Suprapubic skin (tissue), 4 donors: ENCODE results near the gene GARNL3. TPM values are rescaled to one million over a fixed set of nuclear protein-coding genes. Genes with fewer than 3 reads are reported as not detected.

Experiments used
- DNase-seq, 2 donors: peaks; one replicate each; pipeline ENCODE4 v3.0.0-alpha.2; 2019; ENCODE audit warnings: low spot score in 2 of 2
- H3K27ac ChIP-seq: fragments of 200-600 bp; sonication (generic); one replicate; pipeline ENCODE4 v1.5.1; 2019
- H3K27me3 ChIP-seq: fragments of 200-600 bp; sonication (generic); one replicate; pipeline ENCODE4 v1.5.1; 2019
- H3K36me3 ChIP-seq: fragments of 200-600 bp; sonication (generic); one replicate; pipeline ENCODE4 v1.5.1; 2019
- H3K4me1 ChIP-seq: fragments of 200-600 bp; sonication (generic); one replicate; pipeline ENCODE4 v1.5.1; 2019
- H3K4me3 ChIP-seq: fragments of 200-600 bp; sonication (generic); one replicate; pipeline ENCODE4 v1.5.1; 2019; ENCODE audit warnings: mild to moderate bottlenecking
- H3K9me3 ChIP-seq: fragments of 200-600 bp; sonication (generic); one replicate; pipeline ENCODE4 v1.5.1; 2019
- CTCF ChIP-seq, 2 donors: fragments of 200-600 bp in 1 of 2; fragments of 450-650 bp in 1 of 2; sonication (generic) in 1 of 2; IDR thresholded peaks; one replicate each; pipeline ENCODE4 v1.5.1; 2016 to 2019; ENCODE audit warnings: antibody characterized with exemption in 2 of 2, mild to moderate bottlenecking in 1 of 2, moderate library complexity in 1 of 2
- EP300 ChIP-seq: sonication (generic); formaldehyde crosslinking; IDR thresholded peaks from one replicate; pipeline ENCODE4 v1.6.1; 2017; ENCODE audit warnings: antibody characterized with exemption
- POLR2A ChIP-seq, 2 donors: fragments of 450-650 bp; IDR thresholded peaks; one replicate each; pipeline ENCODE4 v1.6.1; 2017; ENCODE audit warnings: antibody characterized with exemption in 2 of 2, mild to moderate bottlenecking in 2 of 2, moderate library complexity in 2 of 2
- POLR2AphosphoS5 ChIP-seq, 3 donors: sonication (generic); formaldehyde crosslinking; IDR thresholded peaks; one replicate each; pipeline ENCODE4 v1.6.1; 2017; ENCODE audit warnings: antibody characterized with exemption in 3 of 3
- WGBS: methylation state at CpG from one replicate; pipeline ENCODE4 v1.1.5; 2018; 5-methylcytosine and 5-hydroxymethylcytosine counted together
- total RNA-seq, 4 donors: library from RNA; depleted of rRNA; stranded (reverse); fragments of >200 nt; gene quantifications; one replicate each; pipeline ENCODE4 v1.1.0, GENCODE V29; 2016

The GARNL3 gene
- total RNA-seq, 4 donors from 2014 or later = 12.5 to 23.3 (median 18.4) TPM

GRCh38 chr9:127428348-127428747 is 163.8 kb downstream of the GARNL3 start:
- peaks cover 26% of the 10 kb centered on the region for H3K4me1 ChIP-seq
- no peaks in the 10 kb centered on the region for H3K27me3 ChIP-seq
- no peaks in the 10 kb centered on the region for H3K9me3 ChIP-seq
- H3K4me3 ChIP-seq = no peak overlapping the region
- H3K27ac ChIP-seq = no peak overlapping the region
- TF ChIP-seq POLR2A (IDR thresholded peaks at IDR 0.05) (no peak), POLR2AphosphoS5 (IDR thresholded peaks at IDR 0.05) (no peak), EP300 (no peak), CTCF (IDR thresholded peaks at IDR 0.05) (no peak)
- WGBS = 91% methylated on average over 3 of the region's 3 CpGs
- DNase-seq = no peak
- H3K36me3 ChIP-seq = peaks cover 28% of the 10 kb centered on the region

- whole genome bisulfite sequencing = 95% methylated on average over 8 of the region's 8 CpGs
- DNase-seq = no peak
- Histone ChIP-seq H3K27ac (no peak overlapping the region), H3K36me3 (peaks cover 49% of the 10 kb centered on the region), H3K4me1 (peaks cover 17% of the 10 kb centered on the region), H3K27me3 (no peaks in the 10 kb centered on the region), H3K4me3 (no peak overlapping the region), H3K9me3 (no peaks in the 10 kb centered on the region)
- TF ChIP-seq POLR2A (IDR thresholded peaks at IDR 0.05) (no peak), CTCF (IDR thresholded peaks at IDR 0.05) (no peak), EP300 (no peak), POLR2AphosphoS5 (IDR thresholded peaks at IDR 0.05) (no peak)
Observed at GRCh38 chr9:127430415-127430814, 165.8 kb downstream of the GARNL3 start.

GRCh38 chr9:127437497-127438264 is 173.1 kb downstream of the GARNL3 start:
- no peak for DNase-seq
- Histone ChIP-seq H3K27ac (no peak overlapping the region), H3K36me3 (peaks cover 95% of the 10 kb centered on the region), H3K9me3 (no peaks in the 10 kb centered on the region), H3K27me3 (no peaks in the 10 kb centered on the region), H3K4me1 (no peaks in the 10 kb centered on the region), H3K4me3 (no peak overlapping the region)
- TF ChIP-seq POLR2AphosphoS5 (IDR thresholded peaks at IDR 0.05) (no peak), CTCF (IDR thresholded peaks at IDR 0.05) (no peak), EP300 (no peak), POLR2A (IDR thresholded peaks at IDR 0.05) (no peak)
- WGBS = 88% methylated on average over 12 of the region's 12 CpGs

- no peak overlapping the region for H3K4me3 ChIP-seq
- H3K9me3 ChIP-seq = no peaks in the 10 kb centered on the region
- no peaks in the 10 kb centered on the region for H3K4me1 ChIP-seq
- 86% methylated on average over 9 of the region's 9 CpGs for WGBS
- no peak for DNase-seq
- TF ChIP-seq EP300 = no peak
- no peak for TF ChIP-seq POLR2A (IDR thresholded peaks at IDR 0.05)
- TF ChIP-seq CTCF (IDR thresholded peaks at IDR 0.05) = no peak
- no peak for TF ChIP-seq POLR2AphosphoS5 (IDR thresholded peaks at IDR 0.05)
- no peak overlapping the region for H3K27ac ChIP-seq
- H3K36me3 ChIP-seq = peaks cover 97% of the 10 kb centered on the region
- no peaks in the 10 kb centered on the region for H3K27me3 ChIP-seq
Observed at GRCh38 chr9:127438394-127438793, 173.8 kb downstream of the GARNL3 start.

Other genes starting within 250 kb of the GARNL3 start
- 10 to 100 TPM; 17.3 to 21.3 (median 19.8) TPM for gene ANGPTL2, start 142.1 kb upstream of the GARNL3 start, total RNA-seq
- gene SLC2A8, start 132.4 kb downstream of the GARNL3 start, total RNA-seq = 10 to 100 TPM; 17.2 to 26.0 (median 21.4) TPM
- 10 to 100 TPM in 2 of 4 donors, 1 to 10 TPM in 2; 4.8 to 10.7 (median 8.1) TPM for gene ZNF79, start 159.6 kb downstream of the GARNL3 start, total RNA-seq
- 1,000 to 10,000 TPM; 2,291 to 3,774 (median 2,862) TPM for gene RPL12, start 186.6 kb downstream of the GARNL3 start, total RNA-seq
- gene LRSAM1, start 186.7 kb downstream of the GARNL3 start, total RNA-seq = 10 to 100 TPM; 31.2 to 84.7 (median 37.2) TPM